GM19468 (cell line): Measurements from ENCODE around the gene MPZL2.

Source experiments
- ATAC-seq: cut with Tn5 transposase; IDR thresholded peaks from one replicate; pipeline ENCODE4 v1.9.1; 2021; ENCODE audit warnings: mild to moderate bottlenecking, moderate library complexity, moderate number of reproducible peaks; ENCODE audit not compliant: unreplicated experiment; ENCODE audit errors: extremely low read depth

Gene MPZL2

GRCh38 chr11:118245936-118246562 is 18.0 kb downstream of the MPZL2 start:
- no peak for ATAC-seq

DNA sequence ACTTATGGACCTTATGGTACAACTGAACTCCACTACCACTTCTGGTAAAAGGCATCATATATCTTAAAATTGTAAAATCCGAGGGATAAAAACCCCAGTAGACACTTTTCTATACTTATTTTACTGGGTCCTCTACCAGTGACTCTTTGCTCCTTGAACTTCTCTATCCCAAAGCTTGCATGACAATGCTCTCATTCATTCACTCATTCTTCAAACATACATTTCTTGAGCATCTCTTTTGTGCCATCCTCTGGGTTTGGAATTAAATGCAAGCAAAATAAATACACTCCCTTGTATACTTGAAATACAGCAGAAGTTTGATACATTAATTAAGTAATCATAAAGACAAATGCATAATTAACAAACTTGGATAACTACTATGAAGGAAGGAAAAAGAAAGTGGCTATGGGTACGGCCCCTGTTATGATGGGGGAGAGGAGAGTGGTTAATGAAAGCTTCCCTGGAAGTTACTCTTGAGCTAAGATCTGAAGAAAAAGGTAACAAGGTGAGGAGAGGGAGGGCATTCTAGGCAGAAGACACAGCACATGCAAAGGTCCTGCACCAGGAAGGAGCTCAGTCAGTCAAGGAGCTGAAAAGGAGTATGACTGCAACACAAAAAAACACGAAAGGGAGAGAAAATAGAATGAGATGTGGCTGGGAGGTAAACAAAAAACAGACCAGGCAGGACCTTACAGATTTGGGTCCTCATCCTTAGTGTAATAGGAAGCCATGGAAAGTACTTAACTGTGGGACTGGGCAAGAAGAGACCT is 19.9 kb downstream of the MPZL2 start:
- ATAC-seq: no peak

GRCh38 chr11:118243161-118243560 is 20.9 kb downstream of the MPZL2 start:
- ATAC-seq: no peak

- no peak for ATAC-seq
These were observed 22.4 kb downstream of the MPZL2 start for GRCh38 chr11:118241764-118242098.

GRCh38 chr11:118240999-118241763 is 22.9 kb downstream of the MPZL2 start:
- ATAC-seq: no peak

DNA sequence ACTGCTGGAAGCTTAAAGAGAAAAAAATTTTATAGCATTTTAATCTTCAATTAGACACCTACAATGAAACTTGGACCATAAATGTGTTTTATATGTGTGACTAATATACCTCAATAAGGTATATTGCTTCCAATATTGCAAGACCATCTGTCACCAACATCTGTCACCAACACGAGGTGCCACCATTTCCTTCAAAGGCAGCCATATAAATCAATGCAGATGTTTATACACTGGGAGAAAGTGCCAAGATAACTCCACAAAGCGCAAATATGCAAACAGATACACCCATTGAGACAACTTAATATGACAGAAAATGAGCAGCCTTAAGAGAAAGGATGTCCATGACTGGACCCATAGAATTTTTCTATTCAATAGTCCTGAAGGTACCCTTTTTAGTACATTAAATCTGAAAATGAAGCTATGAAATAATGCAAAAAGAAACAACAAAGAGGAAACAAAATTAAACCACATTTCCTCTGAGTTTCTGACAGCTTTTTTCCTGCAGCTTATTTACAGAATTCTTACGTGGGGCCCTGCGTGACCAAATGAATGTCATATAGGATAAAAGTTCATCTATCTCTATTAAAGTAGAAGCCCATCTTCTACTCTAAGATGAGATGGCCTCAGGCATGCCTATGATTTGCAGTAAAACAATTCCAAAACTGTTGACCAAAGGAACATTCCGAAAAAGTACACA is 24.4 kb downstream of the MPZL2 start:
- ATAC-seq: no peak

- no peak for ATAC-seq
These were observed 25.2 kb downstream of the MPZL2 start for GRCh38 chr11:118238929-118239328.

- ATAC-seq: no peak
These were observed 25.7 kb downstream of the MPZL2 start for GRCh38 chr11:118238421-118238820.

DNA sequence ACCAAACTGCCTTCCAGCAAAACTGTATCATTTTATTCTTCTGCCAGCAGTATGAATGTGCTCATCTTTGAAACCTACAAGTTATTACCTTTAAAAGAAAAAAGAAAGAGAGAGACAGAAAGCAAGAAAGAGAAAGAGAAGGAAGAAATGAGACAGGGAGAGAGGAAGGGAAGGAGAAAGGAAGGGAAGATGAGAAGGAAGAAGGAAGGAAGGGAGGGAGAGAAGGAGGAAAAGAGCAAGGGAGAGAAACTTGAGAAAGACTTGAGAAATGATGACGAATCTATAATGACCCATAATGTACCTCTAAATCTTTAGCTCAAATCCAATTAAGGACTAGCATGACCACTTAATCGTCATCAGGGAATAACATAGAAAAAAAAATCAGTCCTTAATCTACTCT is 27.9 kb downstream of the MPZL2 start:
- ATAC-seq: no peak

- ATAC-seq: no peak
These were observed 29.3 kb downstream of the MPZL2 start for GRCh38 chr11:118234833-118235232.

- ATAC-seq: no peak
These were observed 30.2 kb downstream of the MPZL2 start for GRCh38 chr11:118233850-118234249.

DNA sequence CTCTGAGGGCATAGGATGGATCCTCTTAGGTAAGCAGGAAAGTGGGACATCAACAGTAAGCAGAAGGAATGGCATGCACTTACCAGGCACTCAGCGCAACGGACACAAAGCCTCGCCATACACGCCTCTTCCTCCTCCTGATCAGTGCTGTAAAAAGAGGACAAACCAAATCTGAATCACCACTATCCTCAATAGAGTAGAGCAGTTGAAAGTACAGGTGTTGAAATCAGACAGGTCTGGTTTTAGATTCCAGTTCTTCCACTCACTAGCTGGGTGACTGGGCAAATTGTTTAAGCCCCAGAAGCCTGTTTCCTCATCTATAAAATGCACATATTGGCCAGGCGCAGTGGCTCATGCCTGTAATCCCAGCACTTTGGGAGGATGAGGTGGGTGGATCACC is 30.7 kb downstream of the MPZL2 start:
- no peak for ATAC-seq

- ATAC-seq: no peak
These were observed 31.4 kb downstream of the MPZL2 start for GRCh38 chr11:118232659-118233058.

DNA sequence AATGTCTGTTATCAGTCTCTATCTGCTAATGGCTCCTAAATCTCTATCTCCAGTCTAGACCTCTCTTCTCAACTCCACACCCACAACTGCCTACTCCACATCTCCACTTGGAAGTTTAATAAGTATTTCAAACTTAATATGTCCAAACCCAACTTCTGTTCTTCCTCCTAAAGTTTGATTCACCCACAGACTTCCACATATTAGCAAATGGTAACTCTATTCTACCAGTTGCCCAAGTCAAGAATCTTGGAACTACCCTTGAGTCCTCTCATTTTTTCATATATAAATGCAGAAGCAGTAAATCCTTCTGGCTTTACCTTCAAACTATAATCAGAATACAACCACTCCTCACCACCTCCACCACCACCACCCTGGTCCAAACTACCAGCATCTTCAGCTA is 32.6 kb downstream of the MPZL2 start:
- ATAC-seq: no peak

DNA sequence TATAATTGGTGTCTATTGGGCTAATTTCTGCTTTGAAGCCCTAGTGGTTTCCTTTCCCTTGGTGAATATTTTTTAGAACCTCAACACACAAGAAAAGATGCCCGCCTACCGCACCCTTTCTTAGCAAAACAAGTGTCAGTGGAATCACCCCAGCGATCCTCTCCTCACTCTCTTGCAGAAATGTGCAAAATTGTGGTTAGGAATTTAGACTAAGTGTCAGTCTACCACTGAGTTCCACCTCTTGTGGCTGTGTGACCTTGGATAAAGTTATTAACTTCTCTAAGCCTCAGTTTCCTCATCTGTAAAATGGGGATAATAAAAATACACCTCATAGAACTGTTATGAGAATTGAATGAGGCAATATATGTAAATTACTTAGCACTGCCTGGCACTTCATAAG is 34.0 kb downstream of the MPZL2 start:
- no peak for ATAC-seq

DNA sequence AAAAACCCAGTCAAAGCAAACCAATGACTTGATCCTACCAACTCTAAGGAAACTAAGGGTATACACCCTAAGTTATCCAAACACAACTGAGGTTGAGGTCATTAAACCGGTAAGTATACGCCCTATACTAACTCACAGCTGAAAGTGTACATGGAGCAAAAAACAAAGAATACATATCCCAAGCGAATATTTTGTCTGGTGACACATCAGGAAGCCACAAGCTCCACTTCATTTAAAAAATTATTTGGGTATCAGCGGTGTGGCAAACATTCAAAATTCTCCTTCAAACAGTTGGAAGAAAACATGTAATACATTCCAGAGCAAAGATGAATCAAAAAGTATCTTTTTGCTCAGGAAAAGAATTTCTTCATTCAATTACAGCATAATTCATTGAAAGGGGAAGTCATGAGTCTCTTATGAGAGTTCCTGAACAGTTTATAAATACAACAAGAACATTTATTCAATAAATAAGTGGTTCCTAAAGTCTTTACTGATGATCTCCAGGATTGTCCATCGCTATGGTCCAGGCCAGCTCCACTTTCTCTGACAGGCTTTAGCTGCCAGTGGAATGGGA is 34.7 kb downstream of the MPZL2 start:
- ATAC-seq: no peak

- peak; percentile 29 for ATAC-seq
These were observed 36.0 kb downstream of the MPZL2 start for GRCh38 chr11:118227865-118228785.

DNA sequence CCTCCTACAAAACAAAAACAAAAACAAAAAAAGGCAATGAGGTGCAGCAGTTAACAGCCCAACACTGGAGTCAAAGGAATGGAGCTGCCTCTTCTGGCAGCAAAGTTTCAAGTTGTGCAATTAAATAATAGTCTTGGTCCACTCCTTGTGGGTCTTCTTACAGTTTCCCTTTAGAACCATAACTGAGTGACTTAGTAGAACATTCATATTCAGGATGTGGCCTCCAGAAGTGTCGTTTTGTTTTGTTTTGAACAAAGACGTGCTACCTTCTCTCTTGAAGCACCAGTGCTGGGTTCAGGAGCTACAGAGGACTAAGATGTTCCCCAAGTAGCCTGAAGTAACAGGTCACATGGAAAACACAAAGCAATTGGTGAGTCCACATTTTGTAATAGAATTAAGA is 37.3 kb downstream of the MPZL2 start:
- ATAC-seq: no peak

DNA sequence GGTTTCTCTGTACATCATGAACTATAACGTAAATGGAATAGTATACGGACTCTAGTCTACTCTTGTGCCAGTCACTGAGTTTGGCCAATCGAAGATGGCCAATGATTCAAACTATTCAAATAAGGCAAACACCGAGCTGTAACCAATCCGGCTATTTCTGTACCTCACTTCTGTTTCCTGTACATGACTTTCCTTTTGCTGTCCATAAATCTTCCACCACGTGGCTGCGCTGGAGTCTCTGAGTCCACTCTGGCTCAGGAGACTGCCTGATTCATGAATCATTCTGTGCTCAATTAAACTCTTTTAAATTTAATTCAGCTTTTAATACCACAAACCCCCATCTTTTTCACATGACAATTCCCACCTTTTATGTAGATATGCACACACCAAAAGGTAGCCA is 37.8 kb downstream of the MPZL2 start:
- ATAC-seq: no peak
